Measurements from ENCODE around the gene LARP4B. TPM values are rescaled to one million over a fixed set of nuclear protein-coding genes. Genes with fewer than 3 reads are reported as not detected.
"Not testable (repeated sequence)": the region's sequence is repeated elsewhere in the genome, so short reads cannot be mapped to it uniquely, and the experiment has no call there.

The LARP4B gene
- total and polyA plus RNA-seq, 2 experiments from 2014 or later, result 18.3 to 52.3 TPM

GRCh38 chr10:770048-770712, 161.3 kb downstream of the LARP4B start:
- H3K4me1 ChIP-seq (ENCODE audit: insufficient read depth); H3K4me2 ChIP-seq; H3K79me2 ChIP-seq (replicated peaks; ENCODE audit: insufficient read depth); H3K4me1 Mint-ChIP-seq; H2AFZ ChIP-seq; H3K36me3 Mint-ChIP-seq (ENCODE audit: low read depth); H3K27me3 ChIP-seq (ENCODE audit: insufficient read depth); H3K9me2 ChIP-seq (ENCODE audit: insufficient read depth); H3K36me3 ChIP-seq (ENCODE audit: insufficient read depth); DNase-seq (ENCODE audit: low spot score); H3K27ac Mint-ChIP-seq; H3K4me3 Mint-ChIP-seq; H3F3A ChIP-seq (replicated peaks; ENCODE audit: low read depth); H3K4me3 ChIP-seq; H4K20me1 ChIP-seq (replicated peaks; ENCODE audit: insufficient read depth); H3K27ac ChIP-seq (ENCODE audit: low read depth); ATAC-seq: not testable (repeated sequence)
- peaks cover 25% of the 10 kb centered on the region for H3K9me3 Mint-ChIP-seq
- H3K27me3 Mint-ChIP-seq (ENCODE audit: insufficient read depth, low read depth, poor library complexity), result peaks cover 17% of the 10 kb centered on the region

DNA sequence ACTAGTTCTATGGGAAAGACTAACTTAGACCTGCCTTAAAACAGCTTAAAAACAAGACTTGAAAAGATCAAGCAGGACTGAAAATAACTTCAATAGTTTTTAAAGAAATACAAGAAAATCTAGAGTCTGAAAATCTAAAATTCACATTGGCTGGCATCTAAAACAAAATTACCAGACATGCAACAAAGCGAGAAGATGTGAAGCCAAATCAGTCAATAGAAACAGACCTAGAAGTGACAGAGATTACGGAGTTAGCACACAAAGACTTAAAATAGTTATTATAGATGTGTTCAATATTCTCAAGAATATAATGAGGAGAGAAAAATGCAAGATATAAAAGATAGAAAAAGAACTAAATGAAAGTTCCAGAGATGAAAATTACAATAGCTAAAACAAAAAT, 163.7 kb downstream of the LARP4B start:
- ATAC-seq, result no peak

DNA sequence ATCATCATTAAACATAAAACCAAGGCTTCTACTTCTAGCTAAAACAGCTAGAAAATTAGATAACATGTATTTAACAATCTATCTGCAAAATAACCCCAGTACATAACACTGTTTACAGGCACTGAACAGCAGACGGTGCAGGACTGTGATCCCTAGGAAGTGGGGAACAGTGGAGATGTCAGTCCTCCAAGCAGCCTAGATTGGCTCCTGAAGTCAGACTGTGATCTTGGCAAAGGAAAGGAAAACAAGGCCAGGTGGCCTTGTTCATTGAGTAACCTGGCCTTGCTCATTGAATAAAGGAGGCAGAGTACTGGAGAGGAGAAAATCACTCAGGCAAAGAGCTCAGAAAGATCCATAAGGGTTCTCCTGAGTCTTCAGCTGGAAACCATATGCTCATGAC, 164.3 kb downstream of the LARP4B start:
- H3K9me2 ChIP-seq (ENCODE audit: insufficient read depth), result peaks cover 3% of the 10 kb centered on the region; the same call in 1 of the 2 replicates
- Mint-ChIP-seq H3K36me3 (ENCODE audit: low read depth) (no peaks in the 10 kb centered on the region; the same call in 2 of the 3 replicates), H3K9me3 (peaks cover 25% of the 10 kb centered on the region), H3K27ac (no peak overlapping the region), H3K4me1 (no peaks in the 10 kb centered on the region; the same call in 2 of the 3 replicates), H3K27me3 (ENCODE audit: insufficient read depth, low read depth, poor library complexity) (peaks cover 7% of the 10 kb centered on the region), H3K4me3 (no peak overlapping the region)
- H3K4me3 ChIP-seq, result no peak overlapping the region
- H3K27ac ChIP-seq (ENCODE audit: low read depth), result no peak overlapping the region
- H4K20me1 ChIP-seq (replicated peaks; ENCODE audit: insufficient read depth), result no peaks in the 10 kb centered on the region
- no peaks in the 10 kb centered on the region for H3F3A ChIP-seq (replicated peaks; ENCODE audit: low read depth)
- H3K79me2 ChIP-seq (replicated peaks; ENCODE audit: insufficient read depth), result no peaks in the 10 kb centered on the region
- DNase-seq (ENCODE audit: low spot score) (no peak), ATAC-seq (no peak)
- H3K36me3 ChIP-seq (ENCODE audit: insufficient read depth), result no peaks in the 10 kb centered on the region
- H3K4me2 ChIP-seq, result no peak overlapping the region
- H3K4me1 ChIP-seq (ENCODE audit: insufficient read depth), result no peaks in the 10 kb centered on the region; the same call in 1 of the 2 replicates
- H3K27me3 ChIP-seq (ENCODE audit: insufficient read depth), result no peaks in the 10 kb centered on the region
- no peak overlapping the region for H2AFZ ChIP-seq
- TF ChIP-seq ETS1 (IDR thresholded peaks at IDR 0.05) (no peak), JUNB (IDR thresholded peaks at IDR 0.05; ENCODE audit: unreplicated experiment) (no peak), ZNF114 (CRISPR knock-in tag; IDR thresholded peaks at IDR 0.05) (no peak), STAT1 (IDR thresholded peaks at IDR 0.05; ENCODE audit: unreplicated experiment) (no peak), EZH2phosphoT487 (IDR thresholded peaks at IDR 0.05; ENCODE audit: unreplicated experiment) (no peak), POLR2AphosphoS5 (IDR thresholded peaks at IDR 0.05; ENCODE audit: low read depth) (no peak), ZNF462 (CRISPR knock-in tag; IDR thresholded peaks at IDR 0.05) (no peak)

More for the DNA sequence above, 163.7 kb downstream of the LARP4B start:
- no peak overlapping the region for H3K4me3 ChIP-seq
- no peaks in the 10 kb centered on the region for H3K27me3 ChIP-seq (ENCODE audit: insufficient read depth)
- H3K4me2 ChIP-seq, result no peak overlapping the region
- Mint-ChIP-seq H3K4me3 (no peak overlapping the region), H3K4me1 (peaks cover 1% of the 10 kb centered on the region; the same call in 1 of the 3 replicates), H3K36me3 (ENCODE audit: low read depth) (no peaks in the 10 kb centered on the region; the same call in 2 of the 3 replicates), H3K27ac (no peak overlapping the region), H3K9me3 (peaks cover 25% of the 10 kb centered on the region), H3K27me3 (ENCODE audit: insufficient read depth, low read depth, poor library complexity) (peaks cover 7% of the 10 kb centered on the region)
- no peaks in the 10 kb centered on the region for H3K79me2 ChIP-seq (replicated peaks; ENCODE audit: insufficient read depth)
- no peaks in the 10 kb centered on the region for H3K36me3 ChIP-seq (ENCODE audit: insufficient read depth)
- no peaks in the 10 kb centered on the region for H3F3A ChIP-seq (replicated peaks; ENCODE audit: low read depth)
- no peak for DNase-seq (ENCODE audit: low spot score)
- peaks cover 3% of the 10 kb centered on the region; the same call in 1 of the 2 replicates for H3K9me2 ChIP-seq (ENCODE audit: insufficient read depth)
- H2AFZ ChIP-seq, result no peak overlapping the region
- no peak overlapping the region for H3K27ac ChIP-seq (ENCODE audit: low read depth)
- no peak for TF ChIP-seq STAT1 (IDR thresholded peaks at IDR 0.05; ENCODE audit: unreplicated experiment)
- TF ChIP-seq ZNF331 (CRISPR knock-in tag; IDR thresholded peaks at IDR 0.05; ENCODE audit: low read depth), result no peak
- no peaks in the 10 kb centered on the region for H4K20me1 ChIP-seq (replicated peaks; ENCODE audit: insufficient read depth)
- H3K4me1 ChIP-seq (ENCODE audit: insufficient read depth), result no peaks in the 10 kb centered on the region; the same call in 1 of the 2 replicates
